Endothelial cell of umbilical vein (primary cell): ENCODE measurements around the gene OR10H5.

Experiments
- EZH2 ChIP-seq: IDR thresholded peaks from 2 replicates; pipeline ENCODE4 v1.6.1; 2012; ENCODE audit warnings: borderline replicate concordance, low read depth, mild to moderate bottlenecking, moderate library complexity, low read length, inconsistent platforms; ENCODE audit not compliant: severe bottlenecking
- GATA2 ChIP-seq: IDR thresholded peaks from 2 replicates; pipeline ENCODE4 v1.7.0; 2011; ENCODE audit warnings: low read depth, mild to moderate bottlenecking, moderate library complexity, mixed read lengths, low read length; ENCODE audit not compliant: insufficient read length, insufficient read depth
- MYC ChIP-seq: IDR thresholded peaks from one replicate; pipeline ENCODE4 v1.6.1; 2011; ENCODE audit warnings: mild to moderate bottlenecking, low read depth, low read length
- POLR2A ChIP-seq: IDR thresholded peaks from 2 replicates; pipeline ENCODE4 v1.6.1; 2012; ENCODE audit warnings: low read depth, mild to moderate bottlenecking, control low read depth, low read length
- POLR2AphosphoS5 ChIP-seq: IDR thresholded peaks from 2 replicates; pipeline ENCODE4 v1.6.1; 2012; ENCODE audit warnings: low read depth, mild to moderate bottlenecking, control low read depth, low read length, moderate library complexity; ENCODE audit not compliant: insufficient read depth
- TF ChIP-seq, protein P1 (sequence below), 2 donors: IDR thresholded peaks; 1 replicate in 1 of 2; 2 replicates in 1 of 2; pipeline ENCODE4 v1.5.1; 2011; ENCODE audit warnings: low read length in 2 of 2, mild to moderate bottlenecking in 2 of 2, moderate library complexity in 2 of 2, control low read depth in 1 of 2, inconsistent platforms in 1 of 2, low read depth in 1 of 2; ENCODE audit not compliant: insufficient read depth in 1 of 2; ENCODE audit errors: extremely low read depth in 1 of 2

DNA sequence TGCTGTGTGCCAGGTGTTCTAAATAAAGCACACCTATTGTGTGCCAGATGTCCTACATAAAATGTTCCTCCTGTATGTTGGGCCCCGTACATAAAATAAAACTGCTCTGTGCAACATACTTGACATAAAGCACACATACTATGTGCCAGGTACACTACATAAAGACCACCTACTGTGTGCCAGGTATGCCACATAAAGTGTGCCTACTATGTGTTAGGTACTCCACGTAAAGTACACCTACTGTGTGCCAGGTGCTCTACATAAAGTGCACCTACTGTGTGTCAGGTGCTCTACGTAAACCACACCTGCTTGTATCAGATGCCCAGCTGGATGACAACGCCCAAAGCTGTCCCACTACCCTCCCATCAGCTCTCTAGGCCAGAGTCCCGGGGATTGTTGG is 5.8 kb upstream of the OR10H5 start:
- no peak for TF ChIP-seq POLR2AphosphoS5
- no peak for TF ChIP-seq POLR2A
- no peak for TF ChIP-seq MYC
- TF ChIP-seq, protein P1, sequence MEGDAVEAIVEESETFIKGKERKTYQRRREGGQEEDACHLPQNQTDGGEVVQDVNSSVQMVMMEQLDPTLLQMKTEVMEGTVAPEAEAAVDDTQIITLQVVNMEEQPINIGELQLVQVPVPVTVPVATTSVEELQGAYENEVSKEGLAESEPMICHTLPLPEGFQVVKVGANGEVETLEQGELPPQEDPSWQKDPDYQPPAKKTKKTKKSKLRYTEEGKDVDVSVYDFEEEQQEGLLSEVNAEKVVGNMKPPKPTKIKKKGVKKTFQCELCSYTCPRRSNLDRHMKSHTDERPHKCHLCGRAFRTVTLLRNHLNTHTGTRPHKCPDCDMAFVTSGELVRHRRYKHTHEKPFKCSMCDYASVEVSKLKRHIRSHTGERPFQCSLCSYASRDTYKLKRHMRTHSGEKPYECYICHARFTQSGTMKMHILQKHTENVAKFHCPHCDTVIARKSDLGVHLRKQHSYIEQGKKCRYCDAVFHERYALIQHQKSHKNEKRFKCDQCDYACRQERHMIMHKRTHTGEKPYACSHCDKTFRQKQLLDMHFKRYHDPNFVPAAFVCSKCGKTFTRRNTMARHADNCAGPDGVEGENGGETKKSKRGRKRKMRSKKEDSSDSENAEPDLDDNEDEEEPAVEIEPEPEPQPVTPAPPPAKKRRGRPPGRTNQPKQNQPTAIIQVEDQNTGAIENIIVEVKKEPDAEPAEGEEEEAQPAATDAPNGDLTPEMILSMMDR (IDR thresholded peaks at IDR 0.05; ENCODE audit: extremely low read depth in 1 of 2, insufficient read depth in 1 of 2, low read depth in 1 of 2, low read length in 2 of 2): no peak
- no peak for TF ChIP-seq GATA2
- no peak for TF ChIP-seq EZH2
